Activated naive CD4-positive, alpha-beta T cell treated with anti-CD3 and anti-CD28 coated beads, Interleukin-2, amount 50 U/mL, for 72 hours (primary cell): ENCODE results near the gene TENM4. TPM values are rescaled to one million over a fixed set of nuclear protein-coding genes. Genes with fewer than 3 reads are reported as not detected.

Experiments
- ATAC-seq, 2 donors: fragments of 150-1000 bp; cut with Tn5 transposase; 2 replicates each; pipeline ENCODE4 v1.10.0; 2021; ENCODE audit warnings: mild to moderate bottlenecking in 2 of 2, moderate library complexity in 2 of 2
- DNase-seq, 2 donors: peaks; one replicate each; pipeline ENCODE4 v3.0.0; 2021 to 2022; ENCODE audit warnings: low spot score in 2 of 2
- H3K27ac Mint-ChIP-seq, 2 donors: one replicate each; pipeline ENCODE4 v1.8.0; 2022; ENCODE audit warnings: mild to moderate bottlenecking in 2 of 2, mixed read lengths in 2 of 2
- H3K36me3 Mint-ChIP-seq, 2 donors: one replicate each; pipeline ENCODE4 v1.8.0; 2022; ENCODE audit warnings: mixed read lengths in 2 of 2
- H3K9me3 Mint-ChIP-seq, 2 donors: one replicate each; pipeline ENCODE4 v1.8.0; 2022; ENCODE audit warnings: mixed read lengths in 2 of 2
- total RNA-seq, 2 donors: library from RNA; stranded (reverse); gene quantifications; one replicate each; pipeline ENCODE4 v1.2.3, GENCODE V29; 2022

The TENM4 gene
- total RNA-seq, 2 donors from 2014 or later, result not detected

- H3K27ac Mint-ChIP-seq, result no peak overlapping the region
- DNase-seq, result no peak
- peaks cover 0 to 5% of the 10 kb centered on the region in 2 donors for H3K36me3 Mint-ChIP-seq
- peaks cover 11 to 12% of the 10 kb centered on the region in 2 donors for H3K9me3 Mint-ChIP-seq
- ATAC-seq, result no peak
Measured at GRCh38 chr11:79219186-79220045, 221.4 kb downstream of the TENM4 start.

DNA sequence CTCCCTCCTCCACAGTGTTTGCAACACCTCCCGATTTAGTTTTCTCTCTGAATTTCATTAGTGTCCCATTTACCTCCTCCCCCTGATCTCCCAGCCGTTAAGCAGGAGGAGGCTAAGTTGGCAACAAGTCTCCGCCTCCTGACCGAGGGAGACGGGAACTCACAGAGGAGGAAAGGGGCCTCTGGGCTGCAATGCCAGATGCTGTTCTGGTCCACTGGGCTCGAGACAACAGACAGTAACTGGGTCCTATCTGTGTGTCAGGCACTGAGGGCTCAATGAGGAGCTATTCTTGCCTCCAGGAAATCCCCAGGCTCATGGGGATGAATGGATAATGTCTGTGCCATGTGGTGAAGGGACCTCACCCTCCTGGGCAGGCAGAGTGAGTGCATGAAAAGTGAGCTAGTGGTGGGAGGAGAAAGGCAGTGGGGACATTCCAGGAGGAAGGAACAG, 228.1 kb downstream of the TENM4 start:
- Mint-ChIP-seq H3K36me3 (no peaks in the 10 kb centered on the region), H3K27ac (no peak overlapping the region), H3K9me3 (peaks cover 4 to 8% of the 10 kb centered on the region in 2 donors)
- no peak for ATAC-seq
- DNase-seq, result no peak

- DNase-seq (no peak), ATAC-seq (no peak)
- H3K27ac Mint-ChIP-seq, result no peak overlapping the region
- H3K36me3 Mint-ChIP-seq, result no peaks in the 10 kb centered on the region
- H3K9me3 Mint-ChIP-seq, result peaks cover 0 to 8% of the 10 kb centered on the region in 2 donors
Measured at GRCh38 chr11:79209540-79210266, 231.1 kb downstream of the TENM4 start.

DNA sequence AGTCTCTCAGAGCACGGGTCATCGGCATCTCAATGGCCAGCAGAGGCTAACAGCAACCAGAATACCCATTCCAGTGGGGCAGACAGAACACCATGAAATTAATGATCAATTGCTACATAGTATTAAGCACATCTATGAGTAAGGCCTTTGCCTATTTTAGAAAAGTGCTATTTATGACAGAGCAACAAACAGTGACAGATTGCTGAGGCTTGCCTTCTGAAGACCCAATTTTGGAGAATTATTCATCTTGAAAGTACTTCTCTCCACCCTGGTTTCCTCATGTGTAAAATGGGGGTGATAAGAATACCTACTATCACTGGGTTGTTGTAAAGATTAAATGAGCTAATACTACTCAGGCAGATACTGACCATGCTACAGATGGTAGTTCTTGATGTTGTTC, 232.7 kb downstream of the TENM4 start:
- ATAC-seq, result no peak
- Mint-ChIP-seq H3K27ac (no peak overlapping the region), H3K36me3 (no peaks in the 10 kb centered on the region), H3K9me3 (peaks cover 0 to 4% of the 10 kb centered on the region in 2 donors)
- no peak for DNase-seq

DNA sequence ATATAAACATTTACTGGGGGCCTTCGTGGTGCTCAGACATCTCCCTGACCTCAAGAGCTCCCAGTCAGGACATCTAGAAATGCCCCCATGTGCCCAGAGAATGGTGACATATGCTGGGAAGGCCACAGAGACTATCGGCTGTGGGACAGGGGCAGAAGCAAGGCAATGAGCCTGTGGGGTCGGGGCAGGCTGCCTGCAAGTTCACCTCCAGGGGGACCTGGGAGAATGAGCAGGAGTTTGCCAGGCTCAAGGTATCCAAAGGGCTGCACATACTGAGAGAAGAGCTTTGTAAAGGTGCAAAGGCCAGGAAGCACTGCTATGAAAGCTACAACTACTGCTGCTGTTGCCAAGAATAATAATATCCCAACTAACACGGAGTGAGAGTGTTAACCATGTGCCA, 233.9 kb downstream of the TENM4 start:
- Mint-ChIP-seq H3K27ac (no peak overlapping the region), H3K9me3 (no peaks in the 10 kb centered on the region), H3K36me3 (no peaks in the 10 kb centered on the region)
- DNase-seq (no peak), ATAC-seq (no peak)

DNA sequence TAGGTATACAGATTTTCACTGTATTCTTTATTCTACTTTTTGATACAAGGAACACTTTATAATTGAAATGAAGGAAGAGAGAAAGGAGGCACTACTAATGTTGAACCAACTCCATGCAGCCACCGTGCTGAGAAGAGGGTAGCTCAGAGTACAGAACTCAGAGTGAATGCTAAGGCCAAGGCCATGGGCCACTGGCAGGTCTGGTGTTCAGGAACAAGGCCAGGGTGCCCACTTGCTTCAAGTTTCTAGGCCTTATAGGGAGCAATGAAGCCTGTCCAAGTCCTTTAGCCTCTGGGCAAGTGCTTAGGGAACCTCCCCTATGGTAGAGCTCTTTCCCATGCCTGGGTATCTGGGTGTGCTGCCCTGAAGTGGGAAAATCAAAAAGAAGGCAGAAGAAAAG, 235.0 kb downstream of the TENM4 start:
- no peak for DNase-seq
- Mint-ChIP-seq H3K27ac (no peak overlapping the region), H3K36me3 (no peaks in the 10 kb centered on the region), H3K9me3 (no peaks in the 10 kb centered on the region)
- no peak for ATAC-seq

GRCh38 chr11:79201677-79202347, 239.0 kb downstream of the TENM4 start:
- peak; percentile 65 to 87 for ATAC-seq
- Mint-ChIP-seq H3K36me3 (no peaks in the 10 kb centered on the region), H3K27ac (peak overlapping the region in 1 of 2 donors; percentile 30), H3K9me3 (no peaks in the 10 kb centered on the region)
- peak in 1 of 2 donors; percentile 3 for DNase-seq

GRCh38 chr11:79200398-79201070, 240.3 kb downstream of the TENM4 start:
- DNase-seq, result no peak
- Mint-ChIP-seq H3K9me3 (no peaks in the 10 kb centered on the region), H3K36me3 (no peaks in the 10 kb centered on the region), H3K27ac (no peak overlapping the region)
- ATAC-seq, result no peak

DNA sequence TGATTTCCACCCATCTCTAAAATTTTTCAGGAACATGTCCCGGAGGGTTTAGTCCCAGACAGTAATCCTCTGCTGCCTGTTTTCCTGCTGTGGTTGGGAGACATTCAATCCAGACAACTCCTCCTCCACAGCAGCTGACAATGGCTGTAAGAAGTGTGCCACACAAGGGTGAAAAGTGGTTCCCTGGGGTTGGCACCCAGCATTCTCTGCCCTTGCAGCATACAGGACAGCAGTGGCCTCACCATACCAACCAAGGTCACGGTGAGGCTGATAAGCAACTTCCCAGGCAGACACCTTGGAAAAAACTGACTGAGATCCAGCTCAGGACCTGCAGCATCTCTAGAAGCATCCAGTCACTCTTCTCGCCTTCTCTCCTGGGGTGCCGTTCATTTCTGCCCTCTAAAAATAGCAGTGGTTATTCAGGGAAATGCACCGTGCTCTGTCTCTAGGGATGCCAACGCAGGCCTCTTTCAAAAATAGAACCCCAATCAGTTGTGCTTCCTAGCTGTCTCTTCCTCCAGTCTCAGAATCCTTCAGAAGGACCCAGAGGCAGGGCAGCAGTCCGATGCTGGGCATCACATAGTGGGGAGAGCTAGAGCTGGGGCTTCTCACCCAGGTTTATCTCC, 241.0 kb downstream of the TENM4 start:
- DNase-seq (no peak), ATAC-seq (no peak)
- Mint-ChIP-seq H3K9me3 (no peaks in the 10 kb centered on the region), H3K36me3 (no peaks in the 10 kb centered on the region), H3K27ac (no peak overlapping the region)

DNA sequence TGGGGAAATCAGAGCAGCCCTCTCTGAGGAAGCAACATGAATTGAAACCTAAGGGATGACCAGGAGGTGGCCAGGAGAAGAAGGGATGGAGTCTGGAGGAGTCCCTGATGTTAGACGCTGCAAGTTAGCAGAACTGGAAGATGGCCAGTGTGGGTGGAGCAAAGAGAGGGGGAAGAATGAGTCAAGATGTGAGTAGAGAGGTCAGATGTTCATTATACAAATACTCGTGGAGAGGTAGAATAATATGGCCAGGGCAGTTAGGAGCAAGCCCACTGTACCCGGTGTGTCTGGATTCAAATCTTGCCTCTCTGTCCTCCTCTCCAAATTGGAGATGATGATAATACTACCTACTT, 242.0 kb downstream of the TENM4 start:
- peaks cover 5 to 6% of the 10 kb centered on the region in 2 donors for H3K9me3 Mint-ChIP-seq
- no peaks in the 10 kb centered on the region for H3K36me3 Mint-ChIP-seq
- ATAC-seq (no peak), DNase-seq (no peak)
- H3K27ac Mint-ChIP-seq, result no peak overlapping the region

DNA sequence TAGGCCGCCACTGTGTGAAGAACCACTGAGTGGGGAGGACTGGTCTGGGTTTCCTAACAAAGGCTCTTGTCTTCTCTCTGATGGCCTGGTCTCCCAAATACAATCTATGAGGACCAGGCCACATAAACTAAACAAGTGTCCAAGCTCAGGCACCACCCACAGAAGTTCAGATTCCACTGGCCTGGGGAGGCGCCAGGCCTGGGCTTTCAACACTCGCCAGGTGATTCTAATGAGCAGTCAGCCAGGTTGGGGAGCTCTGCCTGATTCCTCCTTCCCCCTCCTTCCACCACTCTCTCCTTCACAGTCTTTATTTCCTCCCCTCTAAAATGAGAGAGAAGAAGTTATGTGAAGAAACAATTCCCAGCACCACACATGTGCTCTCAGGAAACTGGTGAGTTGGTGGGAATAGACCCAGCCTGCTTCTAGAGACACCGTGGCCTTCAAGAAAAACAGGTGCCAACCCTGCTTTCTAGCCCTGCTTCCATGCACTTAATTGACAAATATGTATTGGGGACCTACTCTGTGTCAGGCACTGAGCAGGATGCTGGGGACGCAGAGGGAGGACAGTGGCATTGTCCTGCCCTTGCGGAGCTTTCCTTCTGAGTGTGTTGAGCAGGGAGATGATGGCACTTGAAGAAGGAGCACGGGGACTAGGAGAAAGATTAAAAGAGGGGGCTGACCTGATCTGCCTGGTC, 242.5 kb downstream of the TENM4 start:
- Mint-ChIP-seq H3K27ac (no peak overlapping the region), H3K36me3 (no peaks in the 10 kb centered on the region), H3K9me3 (peaks cover 5 to 6% of the 10 kb centered on the region in 2 donors)
- ATAC-seq, result no peak
- DNase-seq, result no peak

DNA sequence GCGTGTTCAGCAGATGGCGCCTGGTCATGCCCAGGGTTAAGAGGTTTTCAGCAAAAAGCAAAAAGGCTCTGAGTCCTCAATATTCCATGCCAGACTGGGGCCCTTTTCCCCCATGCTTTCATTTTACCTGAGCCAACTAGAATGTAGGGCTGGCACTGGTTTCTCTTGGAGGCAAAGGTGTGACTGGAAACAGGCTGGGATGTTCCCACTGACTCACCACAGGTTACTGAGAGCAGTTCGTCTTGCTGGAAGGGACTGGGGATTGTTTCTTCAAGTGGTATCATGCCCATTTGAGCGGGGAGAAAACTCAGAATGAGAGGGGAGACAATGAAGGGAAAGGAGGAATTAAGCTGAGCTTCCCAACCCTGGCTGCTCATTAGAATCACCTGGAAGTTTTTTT, 243.9 kb downstream of the TENM4 start:
- Mint-ChIP-seq H3K36me3 (no peaks in the 10 kb centered on the region), H3K27ac (no peak overlapping the region), H3K9me3 (peaks cover 5 to 6% of the 10 kb centered on the region in 2 donors)
- no peak for DNase-seq
- no peak for ATAC-seq

DNA sequence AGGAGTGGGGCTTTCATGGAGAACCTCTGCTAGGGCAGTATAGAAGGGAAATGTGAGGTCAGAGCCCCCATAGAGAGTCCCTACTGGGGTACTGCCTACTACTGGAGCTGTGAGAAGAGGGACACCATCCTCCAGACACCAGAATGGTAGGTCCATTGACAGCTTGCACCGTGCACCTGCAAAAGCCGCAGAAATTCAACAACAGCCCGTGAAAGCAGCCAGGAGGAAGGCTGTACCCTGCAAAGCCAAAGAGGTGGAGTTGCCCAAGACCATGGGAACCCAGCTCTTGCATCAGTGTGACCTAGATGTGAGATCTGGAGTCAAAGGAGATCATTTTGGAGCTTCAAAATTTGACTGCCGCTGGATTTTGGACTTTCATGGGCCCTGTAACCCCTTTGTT, 245.6 kb downstream of the TENM4 start:
- DNase-seq (no peak), ATAC-seq (no peak)
- H3K9me3 Mint-ChIP-seq, result peaks cover 5 to 6% of the 10 kb centered on the region in 2 donors
- H3K27ac Mint-ChIP-seq, result no peak overlapping the region
- no peaks in the 10 kb centered on the region for H3K36me3 Mint-ChIP-seq

DNA sequence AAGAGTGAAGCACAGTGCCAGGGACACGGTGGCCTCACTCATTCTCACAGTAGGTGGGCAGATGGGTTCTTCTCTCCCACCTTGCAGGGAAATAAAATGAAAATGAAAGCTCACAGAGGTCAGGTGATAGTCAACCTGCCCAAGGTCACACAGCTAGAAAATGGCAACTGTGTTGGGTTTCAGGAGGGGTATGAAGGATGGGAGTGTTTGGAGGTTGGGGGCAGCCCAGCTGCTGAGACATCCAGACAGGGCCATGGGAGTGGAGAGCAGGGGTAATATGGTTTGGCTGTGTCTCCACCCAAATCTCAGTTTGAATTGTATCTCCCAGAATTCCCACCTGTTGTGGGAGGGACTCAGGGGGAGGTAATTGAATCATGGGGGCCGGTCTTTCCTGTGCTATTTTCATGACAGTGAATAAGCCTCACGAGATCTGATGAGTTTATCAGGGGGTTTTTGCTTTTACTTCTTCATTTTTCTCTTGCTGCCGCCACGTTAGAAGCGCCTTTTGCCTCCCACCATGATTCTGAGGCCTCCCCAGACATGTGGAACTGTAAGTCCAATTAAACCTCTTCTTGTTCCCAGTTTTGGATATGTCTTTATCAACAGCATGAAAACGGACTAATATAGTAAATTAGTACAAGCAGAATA, 247.0 kb downstream of the TENM4 start:
- H3K9me3 Mint-ChIP-seq, result peaks cover 5 to 6% of the 10 kb centered on the region in 2 donors
- H3K36me3 Mint-ChIP-seq, result no peaks in the 10 kb centered on the region
- ATAC-seq, result no peak
- DNase-seq, result no peak
- no peak overlapping the region for H3K27ac Mint-ChIP-seq

- ATAC-seq (no peak), DNase-seq (no peak)
- Mint-ChIP-seq H3K9me3 (peaks cover 5 to 6% of the 10 kb centered on the region in 2 donors), H3K36me3 (no peaks in the 10 kb centered on the region), H3K27ac (no peak overlapping the region)
Measured at GRCh38 chr11:79192836-79193235, 248.0 kb downstream of the TENM4 start.
